HepG2 (cell line): ENCODE data around the gene TNFRSF11A. TPM values are rescaled to one million over a fixed set of nuclear protein-coding genes. Genes with fewer than 3 reads are reported as not detected.

Experiments
- ATF2 ChIP-seq: sonication (generic); formaldehyde crosslinking; IDR thresholded peaks from 2 replicates; pipeline ENCODE4 v1.4.0; 2020; ENCODE audit warnings: missing genetic modification reagents
- CCAR2 ChIP-seq: fragments of 200-400 bp; formaldehyde crosslinking; optimal IDR thresholded peaks from 2 replicates; pipeline ENCODE3; 2018; ENCODE audit warnings: low read depth, mild to moderate bottlenecking, low read length, moderate library complexity
- KDM2A ChIP-seq: sonication (generic); formaldehyde crosslinking; IDR thresholded peaks from 2 replicates; pipeline ENCODE4 v1.4.0; 2020; ENCODE audit warnings: low read depth, missing genetic modification reagents, borderline replicate concordance
- MED1 ChIP-seq: sonication (generic); formaldehyde crosslinking; IDR thresholded peaks from 2 replicates; pipeline ENCODE4 v1.4.0; 2020; ENCODE audit warnings: missing genetic modification reagents
- NCOR1 ChIP-seq: fragments of 200-600 bp; sonication (generic); IDR thresholded peaks from 2 replicates; pipeline ENCODE4 v1.7.0; 2017; ENCODE audit warnings: antibody characterized with exemption, low read length, borderline replicate concordance
- RAD51 ChIP-seq: fragments of 450-650 bp; IDR thresholded peaks from 2 replicates; pipeline ENCODE4 v1.6.1; 2016; ENCODE audit warnings: borderline replicate concordance
- ZFP36L1 ChIP-seq: sonication (generic); formaldehyde crosslinking; IDR thresholded peaks from 2 replicates; pipeline ENCODE4 v1.8.0; 2022; ENCODE audit warnings: mild to moderate bottlenecking, missing genetic modification reagents, moderate library complexity
- ZGPAT ChIP-seq: IDR thresholded peaks from 2 replicates; pipeline ENCODE4 v1.6.1; 2016; ENCODE audit warnings: mild to moderate bottlenecking
- ZNF205 ChIP-seq: IDR thresholded peaks from 2 replicates; pipeline ENCODE4 v1.6.1; 2018; ENCODE audit warnings: missing biosample characterization, missing genetic modification reagents
- ZNF263 ChIP-seq: sonication (generic); formaldehyde crosslinking; IDR thresholded peaks from 2 replicates; pipeline ENCODE4 v1.4.0; 2020; ENCODE audit warnings: missing genetic modification reagents
- ZNF362 ChIP-seq: sonication (generic); formaldehyde crosslinking; IDR thresholded peaks from 2 replicates; pipeline ENCODE4 v1.4.0; 2020; ENCODE audit warnings: missing genetic modification reagents, mild to moderate bottlenecking, borderline replicate concordance
- ZNF407 ChIP-seq: sonication (generic); formaldehyde crosslinking; IDR thresholded peaks from one replicate; pipeline ENCODE4 v1.5.1; 2020; ENCODE audit warnings: mild to moderate bottlenecking, missing genetic modification reagents; ENCODE audit errors: not compliant biosample characterization
- ZNF44 ChIP-seq: sonication (generic); formaldehyde crosslinking; IDR thresholded peaks from 2 replicates; pipeline ENCODE4 v1.5.1; 2020; ENCODE audit warnings: mild to moderate bottlenecking, missing genetic modification reagents
- ZNF530 ChIP-seq: sonication (generic); formaldehyde crosslinking; IDR thresholded peaks from 2 replicates; pipeline ENCODE4 v1.5.0; 2020; ENCODE audit warnings: low read depth, mild to moderate bottlenecking, missing genetic modification reagents
- ZNF749 ChIP-seq: sonication (generic); formaldehyde crosslinking; IDR thresholded peaks from 2 replicates; pipeline ENCODE4 v1.8.0; 2022; ENCODE audit warnings: mild to moderate bottlenecking, missing genetic modification reagents, moderate library complexity, borderline replicate concordance
- polyA plus RNA-seq, 8 experiments: library from polyadenylated mRNA; depleted of rRNA in 3 of 8; stranded (reverse) in 7 of 8; unstranded in 1 of 8; fragments of >200 nt; fragmentation: Illumina TruSeq in 4 of 8; extraction: Trizol in 4 of 8; gene quantifications; 2 replicates each; pipeline versions ENCODE4 v1.2.1 to v1.2.3, GENCODE V29; 2011 to 2016; ENCODE audit warnings: low read depth in 4 of 8, missing spikeins in 1 of 8, mixed read lengths in 1 of 8; ENCODE audit not compliant: insufficient read depth in 1 of 8
- total RNA-seq, 5 experiments: library from RNA; depleted of rRNA; stranded (reverse); fragments of >200 nt; fragmentation: Illumina TruSeq; extraction: Trizol; gene quantifications; 2 replicates each; pipeline ENCODE4 v1.2.3, GENCODE V29; 2016; ENCODE audit warnings: low read depth in 1 of 5
- TF ChIP-seq, protein P1 (sequence below): sonication (generic); formaldehyde crosslinking; IDR thresholded peaks from 2 replicates; pipeline ENCODE4 v1.5.0; 2020; ENCODE audit warnings: missing genetic modification reagents

TNFRSF11A gene
- total and polyA plus RNA-seq, 2 of the 13 experiments (the other 11 are each of a cell fraction or from before 2014, with no cell fraction given) = 4.6 to 6.4 TPM

GRCh38 chr18:62425465-62426190 is 100.5 kb downstream of the TNFRSF11A start (continued):
- TF ChIP-seq ZGPAT (CRISPR knock-in tag) (peak; percentile 58), KDM2A (CRISPR knock-in tag) (peak; percentile 32; the same call in 1 of the 2 replicates), ZNF362 (peak; percentile 63; the same call in 1 of the 2 replicates), ZNF407 (CRISPR knock-in tag) (no peak), ZNF749 (CRISPR knock-in tag) (no peak), RAD51 (no peak), ZNF44 (CRISPR knock-in tag) (no peak), ZFP36L1 (CRISPR knock-in tag) (no peak), CCAR2 (no peak), ZNF263 (peak; percentile 34; the same call in 1 of the 2 replicates), ZNF205 (CRISPR knock-in tag) (no peak), NCOR1 (no peak), MED1 (CRISPR knock-in tag) (peak; percentile 70), ATF2 (peak; percentile 56; the same call in 1 of the 2 replicates), ZNF530 (CRISPR knock-in tag) (no peak)
- TF ChIP-seq, protein P1, sequence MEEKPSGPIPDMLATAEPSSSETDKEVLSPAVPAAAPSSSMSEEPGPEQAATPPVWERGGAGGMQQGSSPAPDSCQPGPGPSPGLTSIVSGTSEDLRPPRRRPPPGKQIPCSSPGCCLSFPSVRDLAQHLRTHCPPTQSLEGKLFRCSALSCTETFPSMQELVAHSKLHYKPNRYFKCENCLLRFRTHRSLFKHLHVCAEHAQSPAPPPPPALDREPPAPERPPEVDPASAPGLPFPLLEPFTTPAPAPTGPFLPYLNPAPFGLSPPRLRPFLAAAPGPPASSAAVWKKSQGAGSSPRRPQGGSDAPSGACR (CRISPR knock-in tag) = 0 out of 2 replicates have a peak, but pooled peaks have one; percentile 38
